ENCODE measurements around the gene ZNF750.

DNA sequence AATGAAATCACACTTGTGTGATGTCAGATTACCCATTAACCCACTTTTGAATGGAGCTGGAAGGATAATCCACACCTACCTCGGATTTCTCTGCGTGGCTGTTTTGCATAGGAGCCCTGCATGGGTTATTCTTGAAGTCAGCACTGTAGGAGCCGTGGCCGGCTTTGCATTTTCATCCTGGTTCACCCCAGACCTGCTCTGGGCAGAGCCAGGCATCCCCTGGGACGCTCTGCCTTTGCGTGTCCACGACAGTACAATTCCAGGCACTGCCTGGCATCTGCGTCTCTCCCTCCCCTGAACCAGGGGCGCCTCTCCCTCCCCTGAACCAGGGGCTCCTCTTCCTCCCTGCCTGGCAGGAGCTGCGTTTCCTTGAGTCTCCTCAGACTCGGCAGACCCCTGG is 29.7 kb upstream of the ZNF750 start:
- TF ChIP-seq, protein P1, sequence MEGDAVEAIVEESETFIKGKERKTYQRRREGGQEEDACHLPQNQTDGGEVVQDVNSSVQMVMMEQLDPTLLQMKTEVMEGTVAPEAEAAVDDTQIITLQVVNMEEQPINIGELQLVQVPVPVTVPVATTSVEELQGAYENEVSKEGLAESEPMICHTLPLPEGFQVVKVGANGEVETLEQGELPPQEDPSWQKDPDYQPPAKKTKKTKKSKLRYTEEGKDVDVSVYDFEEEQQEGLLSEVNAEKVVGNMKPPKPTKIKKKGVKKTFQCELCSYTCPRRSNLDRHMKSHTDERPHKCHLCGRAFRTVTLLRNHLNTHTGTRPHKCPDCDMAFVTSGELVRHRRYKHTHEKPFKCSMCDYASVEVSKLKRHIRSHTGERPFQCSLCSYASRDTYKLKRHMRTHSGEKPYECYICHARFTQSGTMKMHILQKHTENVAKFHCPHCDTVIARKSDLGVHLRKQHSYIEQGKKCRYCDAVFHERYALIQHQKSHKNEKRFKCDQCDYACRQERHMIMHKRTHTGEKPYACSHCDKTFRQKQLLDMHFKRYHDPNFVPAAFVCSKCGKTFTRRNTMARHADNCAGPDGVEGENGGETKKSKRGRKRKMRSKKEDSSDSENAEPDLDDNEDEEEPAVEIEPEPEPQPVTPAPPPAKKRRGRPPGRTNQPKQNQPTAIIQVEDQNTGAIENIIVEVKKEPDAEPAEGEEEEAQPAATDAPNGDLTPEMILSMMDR (IDR thresholded peaks at IDR 0.05; ENCODE audit: low read length), result no peak
- TF ChIP-seq EZH2 (IDR thresholded peaks at IDR 0.05; ENCODE audit: borderline replicate concordance, low read length), result no peak

Data from OCI-LY1 (cell line).